ENCODE data around the gene LEFTY1.

- no peak for TF ChIP-seq POLR2AphosphoS5 (IDR thresholded peaks at IDR 0.05)
- no peak for TF ChIP-seq TAF1 (IDR thresholded peaks at IDR 0.05; ENCODE audit: low read depth)
- TF ChIP-seq MXI1 (conservative IDR thresholded peaks at IDR 0.05; ENCODE audit: poor library complexity, severe bottlenecking) = no peak
These were observed 18.0 kb downstream of the LEFTY1 start for GRCh38 chr1:225870911-225871310.
